Panc1 (cell line): ENCODE measurements around the gene FCAMR. TPM values are rescaled to one million over a fixed set of nuclear protein-coding genes. Genes with fewer than 3 reads are reported as not detected.

Source experiments
- ATAC-seq: fragments of 200-7000 bp; cut with Tn5 transposase; 2 replicates; pipeline ENCODE4 v1.9.1; 2020; ENCODE audit warnings: mild to moderate bottlenecking, moderate library complexity
- BruUV-seq: library from RNA; stranded (reverse); fragments of 400-500 nt; replicated peaks from 2 replicates; lab custom pipeline; 2021; lab: Mats Ljungman, UMichigan
- CTCF ChIA-PET: fragments of 300-600 bp; sonication (Branson Sonifier 250); formaldehyde crosslinking; loops from one replicate; lab custom pipeline; 2022; ENCODE audit warnings: antibody characterized with exemption; lab: Charles Lee
- POLR2A ChIA-PET: fragments of 300-600 bp; sonication (Branson Sonifier 250); formaldehyde crosslinking; loops from one replicate; lab custom pipeline; 2022; ENCODE audit warnings: antibody characterized with exemption; lab: Charles Lee
- DNase-seq: peaks from one replicate; pipeline ENCODE4 v3.0.0-alpha.2; 2010; ENCODE audit warnings: low read depth, low spot score
- H3K27ac ChIP-seq: 2 replicates; pipeline ENCODE4 v1.5.1; 2011; ENCODE audit warnings: mild to moderate bottlenecking, low read length, inconsistent platforms
- H3K27me3 ChIP-seq: fragments of 200-500 bp; sonication (Bioruptor generic); 2 replicates; pipeline ENCODE4 v1.6.0; 2014; ENCODE audit warnings: low read length, inconsistent platforms; ENCODE audit not compliant: control insufficient read depth, insufficient read depth
- H3K36me3 ChIP-seq: fragments of 200-500 bp; sonication (Bioruptor generic); 2 replicates; pipeline ENCODE4 v1.5.1; 2014; ENCODE audit warnings: inconsistent platforms, mild to moderate bottlenecking, low read length, moderate library complexity; ENCODE audit not compliant: control insufficient read depth, insufficient read depth
- H3K4me1 ChIP-seq: 2 replicates; pipeline ENCODE4 v1.5.1; 2011; ENCODE audit warnings: inconsistent platforms, mild to moderate bottlenecking, low read length, moderate library complexity; ENCODE audit not compliant: control insufficient read depth, insufficient read depth
- H3K4me3 ChIP-seq, 2 experiments: 2 replicates each; pipeline ENCODE4 v1.5.1; 2011 to 2012; ENCODE audit warnings: low read depth in 2 of 2, low read length in 2 of 2, mild to moderate bottlenecking in 2 of 2, inconsistent platforms in 1 of 2, moderate library complexity in 1 of 2
- H3K9me3 ChIP-seq: fragments of 200-500 bp; sonication (Bioruptor generic); 2 replicates; pipeline ENCODE4 v1.5.1; 2014; ENCODE audit warnings: low read depth, mild to moderate bottlenecking, inconsistent platforms, low read length, moderate library complexity; ENCODE audit not compliant: control insufficient read depth, insufficient read depth
- POLR2AphosphoS5 ChIP-seq: IDR thresholded peaks from 2 replicates; pipeline ENCODE4 v1.6.1; 2012; ENCODE audit warnings: mild to moderate bottlenecking, low read depth, low read length, moderate library complexity
- SIN3A ChIP-seq: IDR thresholded peaks from 2 replicates; pipeline ENCODE4 v1.6.1; 2012; ENCODE audit warnings: low read depth, mild to moderate bottlenecking, low read length, moderate library complexity, borderline replicate concordance; ENCODE audit not compliant: insufficient read depth
- TCF7L2 ChIP-seq: IDR thresholded peaks from 2 replicates; pipeline ENCODE4 v1.6.1; 2011; ENCODE audit warnings: mild to moderate bottlenecking, low read depth, low read length, inconsistent platforms
- in situ Hi-C: cut with HindIII; loops from 2 replicates; pipeline ENCODE4 v1.10.0; 2016; ENCODE audit warnings: low sequenced_read_pairs, low pct_unique_long_range_greater_than_20kb
- intact Hi-C: fragments of 100-400 bp; cut with micrococcal nuclease; formaldehyde crosslinking; loops from one replicate; pipeline ENCODE4 v1.10.0; 2022; ENCODE audit not compliant: unreplicated experiment
- total RNA-seq: library from RNA; stranded (reverse); gene quantifications from one replicate; pipeline ENCODE4 v1.2.1, GENCODE V29; 2021; ENCODE audit not compliant: unreplicated experiment
- TF ChIP-seq, protein P1 (sequence below): fragments of 450-650 bp; IDR thresholded peaks from 2 replicates; pipeline ENCODE4 v1.5.1; 2017; ENCODE audit warnings: mild to moderate bottlenecking
- TF ChIP-seq, protein P2 (sequence below), 2 experiments: IDR thresholded peaks; 2 replicates each; pipeline ENCODE4 v1.6.1; 2011 to 2012; ENCODE audit warnings: low read depth in 2 of 2, control low read depth in 1 of 2, low read length in 1 of 2, mild to moderate bottlenecking in 1 of 2, moderate library complexity in 1 of 2; ENCODE audit not compliant: insufficient read depth in 1 of 2

FCAMR gene
- total RNA-seq, 1 experiment from 2014 or later = not detected

GRCh38 chr1:206946261-206946660 lies 24.0 kb downstream of the FCAMR start, which contains the start of gene PIGR:
TSS of gene PIGR (minus strand) at chr1:206946466. CDS start at chr1:206940531, 5,935 bp downstream.
- POLR2A ChIA-PET = no interaction called here
- in situ Hi-C loops = no loop called here
- no peaks in the 10 kb centered on the region for H3K9me3 ChIP-seq
- intact Hi-C loops = no loop called here
- ATAC-seq (no peak), DNase-seq (no peak)
- no peak for TF ChIP-seq SIN3A
- no peak within 1 kb of the TSS for H3K4me3 ChIP-seq
- H3K36me3 ChIP-seq = no peaks in the 10 kb centered on the region
- peaks cover 4% of the 10 kb centered on the region; the same call in 1 of the 2 replicates for H3K27me3 ChIP-seq
- CTCF ChIA-PET = no interaction called here
- no TSS peak for BruUV-seq
- no peaks in the 10 kb centered on the region for H3K4me1 ChIP-seq
- H3K27ac ChIP-seq = no peak within 1 kb of the TSS

GRCh38 chr1:206945779-206946178 lies 24.5 kb downstream of the FCAMR start:
- no peak for ATAC-seq
- H3K4me1 ChIP-seq = no peaks in the 10 kb centered on the region
- H3K27me3 ChIP-seq = peaks cover 4% of the 10 kb centered on the region; the same call in 1 of the 2 replicates
- no peaks in the 10 kb centered on the region for H3K36me3 ChIP-seq
- POLR2A ChIA-PET = no interaction called here
- H3K9me3 ChIP-seq = no peaks in the 10 kb centered on the region
- TF ChIP-seq, protein P1, sequence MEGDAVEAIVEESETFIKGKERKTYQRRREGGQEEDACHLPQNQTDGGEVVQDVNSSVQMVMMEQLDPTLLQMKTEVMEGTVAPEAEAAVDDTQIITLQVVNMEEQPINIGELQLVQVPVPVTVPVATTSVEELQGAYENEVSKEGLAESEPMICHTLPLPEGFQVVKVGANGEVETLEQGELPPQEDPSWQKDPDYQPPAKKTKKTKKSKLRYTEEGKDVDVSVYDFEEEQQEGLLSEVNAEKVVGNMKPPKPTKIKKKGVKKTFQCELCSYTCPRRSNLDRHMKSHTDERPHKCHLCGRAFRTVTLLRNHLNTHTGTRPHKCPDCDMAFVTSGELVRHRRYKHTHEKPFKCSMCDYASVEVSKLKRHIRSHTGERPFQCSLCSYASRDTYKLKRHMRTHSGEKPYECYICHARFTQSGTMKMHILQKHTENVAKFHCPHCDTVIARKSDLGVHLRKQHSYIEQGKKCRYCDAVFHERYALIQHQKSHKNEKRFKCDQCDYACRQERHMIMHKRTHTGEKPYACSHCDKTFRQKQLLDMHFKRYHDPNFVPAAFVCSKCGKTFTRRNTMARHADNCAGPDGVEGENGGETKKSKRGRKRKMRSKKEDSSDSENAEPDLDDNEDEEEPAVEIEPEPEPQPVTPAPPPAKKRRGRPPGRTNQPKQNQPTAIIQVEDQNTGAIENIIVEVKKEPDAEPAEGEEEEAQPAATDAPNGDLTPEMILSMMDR = no peak
- TF ChIP-seq POLR2AphosphoS5 (no peak), TCF7L2 (no peak), SIN3A (no peak)
- TF ChIP-seq, protein P2, sequence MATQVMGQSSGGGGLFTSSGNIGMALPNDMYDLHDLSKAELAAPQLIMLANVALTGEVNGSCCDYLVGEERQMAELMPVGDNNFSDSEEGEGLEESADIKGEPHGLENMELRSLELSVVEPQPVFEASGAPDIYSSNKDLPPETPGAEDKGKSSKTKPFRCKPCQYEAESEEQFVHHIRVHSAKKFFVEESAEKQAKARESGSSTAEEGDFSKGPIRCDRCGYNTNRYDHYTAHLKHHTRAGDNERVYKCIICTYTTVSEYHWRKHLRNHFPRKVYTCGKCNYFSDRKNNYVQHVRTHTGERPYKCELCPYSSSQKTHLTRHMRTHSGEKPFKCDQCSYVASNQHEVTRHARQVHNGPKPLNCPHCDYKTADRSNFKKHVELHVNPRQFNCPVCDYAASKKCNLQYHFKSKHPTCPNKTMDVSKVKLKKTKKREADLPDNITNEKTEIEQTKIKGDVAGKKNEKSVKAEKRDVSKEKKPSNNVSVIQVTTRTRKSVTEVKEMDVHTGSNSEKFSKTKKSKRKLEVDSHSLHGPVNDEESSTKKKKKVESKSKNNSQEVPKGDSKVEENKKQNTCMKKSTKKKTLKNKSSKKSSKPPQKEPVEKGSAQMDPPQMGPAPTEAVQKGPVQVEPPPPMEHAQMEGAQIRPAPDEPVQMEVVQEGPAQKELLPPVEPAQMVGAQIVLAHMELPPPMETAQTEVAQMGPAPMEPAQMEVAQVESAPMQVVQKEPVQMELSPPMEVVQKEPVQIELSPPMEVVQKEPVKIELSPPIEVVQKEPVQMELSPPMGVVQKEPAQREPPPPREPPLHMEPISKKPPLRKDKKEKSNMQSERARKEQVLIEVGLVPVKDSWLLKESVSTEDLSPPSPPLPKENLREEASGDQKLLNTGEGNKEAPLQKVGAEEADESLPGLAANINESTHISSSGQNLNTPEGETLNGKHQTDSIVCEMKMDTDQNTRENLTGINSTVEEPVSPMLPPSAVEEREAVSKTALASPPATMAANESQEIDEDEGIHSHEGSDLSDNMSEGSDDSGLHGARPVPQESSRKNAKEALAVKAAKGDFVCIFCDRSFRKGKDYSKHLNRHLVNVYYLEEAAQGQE (IDR thresholded peaks at IDR 0.05; ENCODE audit: insufficient read depth in 1 of 2, low read depth in 2 of 2, low read length in 1 of 2) = no peak
- intact Hi-C loops (no loop called here), in situ Hi-C loops (no loop called here)
- no peak for DNase-seq
- BruUV-seq = no TSS peak
- H3K27ac ChIP-seq = no peak overlapping the region
- CTCF ChIA-PET = no interaction called here
- H3K4me3 ChIP-seq = no peak overlapping the region

- intact Hi-C loops (no loop called here), in situ Hi-C loops (no loop called here)
- no peak for DNase-seq
- CTCF ChIA-PET = no interaction called here
- no peaks in the 10 kb centered on the region for H3K9me3 ChIP-seq
- no peak overlapping the region for H3K4me3 ChIP-seq
- POLR2A ChIA-PET = no interaction called here
- BruUV-seq = no TSS peak
- no peak overlapping the region for H3K27ac ChIP-seq
- TF ChIP-seq, protein P2 (IDR thresholded peaks at IDR 0.05; ENCODE audit: insufficient read depth in 1 of 2, low read depth in 2 of 2, low read length in 1 of 2) = no peak
- TF ChIP-seq POLR2AphosphoS5 (no peak), TCF7L2 (no peak), SIN3A (no peak)
- TF ChIP-seq, protein P1 = no peak
- H3K27me3 ChIP-seq = peaks cover 4% of the 10 kb centered on the region; the same call in 1 of the 2 replicates
- H3K36me3 ChIP-seq = no peaks in the 10 kb centered on the region
- H3K4me1 ChIP-seq = no peaks in the 10 kb centered on the region
- no peak for ATAC-seq
Measured at GRCh38 chr1:206944703-206945102, 25.6 kb downstream of the FCAMR start.
